H9 (cell line): ENCODE measurements around the gene FOXR1. TPM values are rescaled to one million over a fixed set of nuclear protein-coding genes. Genes with fewer than 3 reads are reported as not detected.

Experiments
- DNase-seq: peaks from one replicate; pipeline ENCODE4 v3.0.0-alpha.2; 2017
- H2AFZ ChIP-seq: one replicate; pipeline ENCODE4 v1.6.1; 2013; ENCODE audit warnings: mild to moderate bottlenecking, low read length, control low read depth, moderate library complexity
- H2AK5ac ChIP-seq: 2 replicates; pipeline ENCODE4 v1.6.1; 2013; ENCODE audit warnings: low read length, control low read depth, mixed read lengths; ENCODE audit not compliant: insufficient read length
- H2BK120ac ChIP-seq: one replicate; pipeline ENCODE4 v1.6.1; 2013; ENCODE audit warnings: low read depth, mild to moderate bottlenecking, low read length, control low read depth, inconsistent platforms; ENCODE audit not compliant: poor library complexity, severe bottlenecking
- H2BK12ac ChIP-seq: 2 replicates; pipeline ENCODE4 v1.6.1; 2013; ENCODE audit warnings: low read length, control low read depth, mixed read lengths, low read depth; ENCODE audit not compliant: insufficient read length
- H2BK15ac ChIP-seq: 2 replicates; pipeline ENCODE4 v1.6.1; 2013; ENCODE audit warnings: low read depth, low read length, control low read depth
- H2BK20ac ChIP-seq: one replicate; pipeline ENCODE4 v1.6.1; 2013; ENCODE audit warnings: low read depth, mild to moderate bottlenecking, low read length, control low read depth, inconsistent platforms; ENCODE audit not compliant: poor library complexity, severe bottlenecking
- H2BK5ac ChIP-seq: 2 replicates; pipeline ENCODE4 v1.6.1; 2013; ENCODE audit warnings: low read length, control low read depth, mixed read lengths; ENCODE audit not compliant: insufficient read length
- H3K14ac ChIP-seq: 2 replicates; pipeline ENCODE4 v1.6.1; 2013; ENCODE audit warnings: low read length, control low read depth; ENCODE audit not compliant: insufficient read depth
- H3K18ac ChIP-seq: 2 replicates; pipeline ENCODE4 v1.6.1; 2013; ENCODE audit warnings: low read depth, mild to moderate bottlenecking, mixed read lengths, low read length, control low read depth; ENCODE audit not compliant: insufficient read length
- H3K23ac ChIP-seq: 2 replicates; pipeline ENCODE4 v1.6.1; 2013; ENCODE audit warnings: low read length, control low read depth, mixed read lengths, low read depth; ENCODE audit not compliant: insufficient read length
- H3K23me2 ChIP-seq: 2 replicates; pipeline ENCODE4 v1.6.1; 2013; ENCODE audit warnings: low read depth, mild to moderate bottlenecking, mixed read lengths, low read length, control low read depth; ENCODE audit not compliant: insufficient read length, poor library complexity, severe bottlenecking
- H3K27ac ChIP-seq: 2 replicates; pipeline ENCODE4 v1.5.1; 2013; ENCODE audit warnings: low read length, control low read depth, mixed read lengths, low read depth; ENCODE audit not compliant: insufficient read length
- H3K27me3 ChIP-seq: 2 replicates; pipeline ENCODE4 v1.6.1; 2013; ENCODE audit warnings: low read length, control low read depth, inconsistent platforms; ENCODE audit not compliant: insufficient read depth
- H3K4ac ChIP-seq: 2 replicates; pipeline ENCODE4 v1.6.1; 2013; ENCODE audit warnings: low read depth, mild to moderate bottlenecking, control low read depth, inconsistent platforms, low read length, moderate library complexity
- H3K4me1 ChIP-seq: 2 replicates; pipeline ENCODE4 v1.6.1; 2013; ENCODE audit warnings: low read length, control low read depth, inconsistent platforms; ENCODE audit not compliant: insufficient read depth
- H3K4me2 ChIP-seq: 2 replicates; pipeline ENCODE4 v1.6.1; 2013; ENCODE audit warnings: low read length, control low read depth, mixed read lengths; ENCODE audit not compliant: insufficient read length, insufficient read depth
- H3K56ac ChIP-seq: 2 replicates; pipeline ENCODE4 v1.6.1; 2013; ENCODE audit warnings: low read depth, mild to moderate bottlenecking, mixed read lengths, low read length, control low read depth; ENCODE audit not compliant: insufficient read length
- H3K79me1 ChIP-seq: 2 replicates; pipeline ENCODE4 v1.6.1; 2013; ENCODE audit warnings: low read depth, mild to moderate bottlenecking, moderate library complexity, low read length, control low read depth, inconsistent platforms; ENCODE audit not compliant: insufficient read depth, poor library complexity, severe bottlenecking
- H3K79me2 ChIP-seq: 2 replicates; pipeline ENCODE4 v1.6.1; 2013; ENCODE audit warnings: low read length, control low read depth, inconsistent platforms; ENCODE audit not compliant: insufficient read depth
- H3K9ac ChIP-seq: 2 replicates; pipeline ENCODE4 v1.6.1; 2013; ENCODE audit warnings: low read length, control low read depth, mixed read lengths; ENCODE audit not compliant: insufficient read length; ENCODE audit errors: extremely low read depth
- H3K9me3 ChIP-seq: one replicate; pipeline ENCODE4 v1.6.1; 2013; ENCODE audit warnings: low read depth, low read length, inconsistent platforms; ENCODE audit not compliant: control insufficient read depth
- H3T11ph ChIP-seq: one replicate; pipeline ENCODE4 v1.6.1; 2013; ENCODE audit warnings: mild to moderate bottlenecking, low read length, control low read depth, inconsistent platforms
- H4K20me1 ChIP-seq: one replicate; pipeline ENCODE4 v1.6.1; 2013; ENCODE audit not compliant: control insufficient read depth, insufficient read length, insufficient read depth
- H4K5ac ChIP-seq: 2 replicates; pipeline ENCODE4 v1.6.1; 2013; ENCODE audit warnings: low read depth, mild to moderate bottlenecking, mixed read lengths, low read length, control low read depth; ENCODE audit not compliant: insufficient read length
- H4K8ac ChIP-seq: replicated peaks from 2 replicates; pipeline ENCODE4 v1.6.1; 2013; ENCODE audit warnings: low read length, control low read depth, mixed read lengths, low read depth; ENCODE audit not compliant: insufficient read length
- H4K91ac ChIP-seq: 2 replicates; pipeline ENCODE4 v1.6.1; 2013; ENCODE audit warnings: low read depth, mild to moderate bottlenecking, moderate library complexity, mixed read lengths, low read length, control low read depth; ENCODE audit not compliant: insufficient read length
- H3K27ac Mint-ChIP-seq, 3 experiments: 2 replicates in 2 of 3; 3 replicates in 1 of 3; pipeline ENCODE4 v1.8.0; 2020 to 2021; ENCODE audit warnings: mixed read lengths in 3 of 3, mild to moderate bottlenecking in 1 of 3, moderate library complexity in 1 of 3
- H3K27me3 Mint-ChIP-seq: 2 replicates; pipeline ENCODE4 v1.8.0; 2021; ENCODE audit warnings: low read depth, mild to moderate bottlenecking, moderate library complexity, mixed read lengths
- H3K36me3 Mint-ChIP-seq, 3 experiments: 2 replicates in 2 of 3; 3 replicates in 1 of 3; pipeline ENCODE4 v1.8.0; 2020 to 2021; ENCODE audit warnings: low read depth in 3 of 3, mixed read lengths in 3 of 3; ENCODE audit not compliant: insufficient read depth in 1 of 3
- H3K4me1 Mint-ChIP-seq, 2 experiments: 2 replicates each; pipeline ENCODE4 v1.8.0; 2020; ENCODE audit warnings: mixed read lengths in 2 of 2
- H3K4me3 Mint-ChIP-seq, 2 experiments: 2 replicates in 1 of 2; 3 replicates in 1 of 2; pipeline ENCODE4 v1.8.0; 2020 to 2021; ENCODE audit warnings: mild to moderate bottlenecking in 2 of 2, mixed read lengths in 2 of 2, moderate library complexity in 1 of 2
- H3K9me3 Mint-ChIP-seq, 2 experiments: 2 replicates in 1 of 2; 3 replicates in 1 of 2; pipeline ENCODE4 v1.8.0; 2020; ENCODE audit warnings: mild to moderate bottlenecking in 2 of 2, mixed read lengths in 2 of 2, moderate library complexity in 1 of 2
- WGBS: extraction: QIAGEN DNeasy Blood & Tissue Kit; methylation state at CpG from one replicate; pipeline ENCODE4 v1.1.7; 2013; ENCODE audit warnings: missing lambda C conversion rate, low lambda C conversion rate, mixed read lengths; ENCODE audit not compliant: insufficient read length; ENCODE audit errors: extremely low coverage; 5-methylcytosine and 5-hydroxymethylcytosine counted together
- total RNA-seq: library from RNA; stranded (reverse); gene quantifications from 2 replicates; pipeline ENCODE4 v1.2.1, GENCODE V29; 2021
- TF ChIP-seq, protein P1 (sequence below): fragments of 200-600 bp; sonication (generic); conservative IDR thresholded peaks from 3 replicates; pipeline ENCODE4 v1.8.0; 2021; ENCODE audit warnings: antibody characterized with exemption, mild to moderate bottlenecking

Gene FOXR1
- total RNA-seq, 1 experiment from 2014 or later = not detected

DNA sequence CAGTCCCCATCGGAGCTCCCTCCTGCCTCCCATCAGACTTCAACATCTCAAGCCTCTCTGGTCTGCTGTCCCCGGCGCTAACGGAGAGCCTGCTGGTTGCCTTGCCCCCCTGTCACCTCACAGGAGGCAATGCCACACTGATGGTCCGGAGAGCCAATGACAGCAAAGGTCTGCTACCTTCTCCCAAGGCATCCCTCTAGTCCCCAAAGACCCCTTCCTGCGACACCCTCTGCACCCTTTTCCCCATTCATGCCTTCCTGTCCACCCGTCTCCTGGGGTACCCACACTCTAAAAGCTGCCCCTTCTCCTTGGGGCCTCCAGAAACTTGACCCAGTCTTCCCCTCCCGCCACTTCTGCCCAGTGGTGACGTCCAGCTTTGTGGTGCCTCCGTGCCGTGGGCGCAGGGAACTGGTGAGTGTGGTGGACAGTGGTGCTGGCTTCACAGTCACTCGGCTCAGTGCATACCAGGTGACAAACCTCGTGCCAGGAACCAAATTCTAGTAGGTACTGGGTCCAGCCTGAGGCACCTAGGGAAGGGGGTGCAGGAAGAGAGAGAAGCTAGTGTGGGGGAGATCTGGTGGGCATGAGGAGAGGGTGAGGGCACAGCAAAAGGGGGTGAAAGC lies 14.6 kb upstream of the FOXR1 start:
- H3K18ac ChIP-seq = no peak overlapping the region
- no peaks in the 10 kb centered on the region for H3K79me2 ChIP-seq
- no peak overlapping the region for H3K23ac ChIP-seq
- no peak overlapping the region for H2BK120ac ChIP-seq
- H2BK5ac ChIP-seq = no peak overlapping the region
- no peaks in the 10 kb centered on the region for H3K9me3 Mint-ChIP-seq
- H2BK20ac ChIP-seq = no peak overlapping the region
- no peak overlapping the region for H3K27ac ChIP-seq
- no peak overlapping the region for H2BK15ac ChIP-seq
- DNase-seq = no peak
- no peak overlapping the region for H3K56ac ChIP-seq
- no peak overlapping the region for H2BK12ac ChIP-seq
- no peaks in the 10 kb centered on the region for H3K27me3 ChIP-seq
- no peak overlapping the region for H3K4ac ChIP-seq
- no peak overlapping the region for H2AFZ ChIP-seq
- H3K79me1 ChIP-seq = no peaks in the 10 kb centered on the region
- no peak overlapping the region for H3K14ac ChIP-seq
- TF ChIP-seq, protein P1, sequence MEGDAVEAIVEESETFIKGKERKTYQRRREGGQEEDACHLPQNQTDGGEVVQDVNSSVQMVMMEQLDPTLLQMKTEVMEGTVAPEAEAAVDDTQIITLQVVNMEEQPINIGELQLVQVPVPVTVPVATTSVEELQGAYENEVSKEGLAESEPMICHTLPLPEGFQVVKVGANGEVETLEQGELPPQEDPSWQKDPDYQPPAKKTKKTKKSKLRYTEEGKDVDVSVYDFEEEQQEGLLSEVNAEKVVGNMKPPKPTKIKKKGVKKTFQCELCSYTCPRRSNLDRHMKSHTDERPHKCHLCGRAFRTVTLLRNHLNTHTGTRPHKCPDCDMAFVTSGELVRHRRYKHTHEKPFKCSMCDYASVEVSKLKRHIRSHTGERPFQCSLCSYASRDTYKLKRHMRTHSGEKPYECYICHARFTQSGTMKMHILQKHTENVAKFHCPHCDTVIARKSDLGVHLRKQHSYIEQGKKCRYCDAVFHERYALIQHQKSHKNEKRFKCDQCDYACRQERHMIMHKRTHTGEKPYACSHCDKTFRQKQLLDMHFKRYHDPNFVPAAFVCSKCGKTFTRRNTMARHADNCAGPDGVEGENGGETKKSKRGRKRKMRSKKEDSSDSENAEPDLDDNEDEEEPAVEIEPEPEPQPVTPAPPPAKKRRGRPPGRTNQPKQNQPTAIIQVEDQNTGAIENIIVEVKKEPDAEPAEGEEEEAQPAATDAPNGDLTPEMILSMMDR = no peak
- H3K4me1 ChIP-seq = no peaks in the 10 kb centered on the region
- no peaks in the 10 kb centered on the region for H3K23me2 ChIP-seq
- H3K4me3 Mint-ChIP-seq = no peak overlapping the region
- H3T11ph ChIP-seq = no peak overlapping the region
- H3K36me3 Mint-ChIP-seq = no peaks in the 10 kb centered on the region
- WGBS = no CpG with 5 or more reads among the region's 14 CpGs
- H3K9me3 ChIP-seq = no peaks in the 10 kb centered on the region
- H4K20me1 ChIP-seq = no peaks in the 10 kb centered on the region
- H3K9ac ChIP-seq = no peak overlapping the region
- H2AK5ac ChIP-seq = no peak overlapping the region
- H3K27ac Mint-ChIP-seq = no peak overlapping the region
- H3K27me3 Mint-ChIP-seq = peaks cover 36% of the 10 kb centered on the region
- no peak overlapping the region for H3K4me2 ChIP-seq
- no peak overlapping the region for H4K8ac ChIP-seq
- H4K5ac ChIP-seq = no peak overlapping the region
- H4K91ac ChIP-seq = no peak overlapping the region
- peaks cover 12 to 17% of the 10 kb centered on the region in 2 experiments for H3K4me1 Mint-ChIP-seq
